GM20000 (cell line): ENCODE results near the gene LHFPL6.

Experiments used
- DNase-seq: peaks from one replicate; pipeline ENCODE4 v3.0.0; 2012; ENCODE audit warnings: low spot score
- CTCF ChIP-seq: IDR thresholded peaks from 2 replicates; pipeline ENCODE4 v1.5.1; 2012; ENCODE audit warnings: mild to moderate bottlenecking, control low read depth; ENCODE audit errors: extremely low read depth, missing control alignments

LHFPL6 gene

GRCh38 chr13:39469676-39470075 lies 133.3 kb downstream of the LHFPL6 start:
- TF ChIP-seq CTCF = no peak
- no peak for DNase-seq

- no peak for DNase-seq
- TF ChIP-seq CTCF = no peak
These were observed 134.7 kb downstream of the LHFPL6 start for GRCh38 chr13:39468306-39468705.

- no peak for TF ChIP-seq CTCF
- no peak for DNase-seq
These were observed 139.4 kb downstream of the LHFPL6 start for GRCh38 chr13:39463611-39464010.

- TF ChIP-seq CTCF = no peak
- DNase-seq = no peak
These were observed 140.1 kb downstream of the LHFPL6 start for GRCh38 chr13:39462906-39463305.

- TF ChIP-seq CTCF = no peak
- DNase-seq = no peak
These were observed 140.6 kb downstream of the LHFPL6 start for GRCh38 chr13:39462428-39462827.

- no peak for TF ChIP-seq CTCF
- no peak for DNase-seq
These were observed 141.2 kb downstream of the LHFPL6 start for GRCh38 chr13:39461685-39462266.

GRCh38 chr13:39457274-39457673 lies 145.7 kb downstream of the LHFPL6 start:
- no peak for TF ChIP-seq CTCF
- no peak for DNase-seq
